ENCODE results near the gene SHROOM4.

DNA sequence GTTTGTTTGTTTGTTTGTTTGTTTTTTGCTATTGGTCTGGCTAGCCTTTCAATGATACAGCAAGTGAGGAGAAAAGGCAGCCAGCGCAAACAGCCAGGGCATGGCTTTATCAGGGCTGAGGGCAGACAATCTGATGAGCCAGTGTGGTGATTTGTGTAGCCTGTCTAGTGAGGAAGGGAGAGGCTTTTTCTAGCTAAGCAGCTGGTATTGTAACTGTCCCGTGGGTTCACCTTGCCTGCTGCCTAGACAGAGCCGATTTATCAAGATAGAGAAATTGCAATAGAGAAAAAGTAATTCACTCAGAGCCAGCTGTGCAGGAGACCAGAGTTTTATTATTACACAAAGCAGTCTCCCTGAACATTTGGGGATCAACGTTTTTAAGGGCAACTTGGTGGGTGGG, 28.2 kb upstream of the SHROOM4 start:
- TF ChIP-seq, protein P1, sequence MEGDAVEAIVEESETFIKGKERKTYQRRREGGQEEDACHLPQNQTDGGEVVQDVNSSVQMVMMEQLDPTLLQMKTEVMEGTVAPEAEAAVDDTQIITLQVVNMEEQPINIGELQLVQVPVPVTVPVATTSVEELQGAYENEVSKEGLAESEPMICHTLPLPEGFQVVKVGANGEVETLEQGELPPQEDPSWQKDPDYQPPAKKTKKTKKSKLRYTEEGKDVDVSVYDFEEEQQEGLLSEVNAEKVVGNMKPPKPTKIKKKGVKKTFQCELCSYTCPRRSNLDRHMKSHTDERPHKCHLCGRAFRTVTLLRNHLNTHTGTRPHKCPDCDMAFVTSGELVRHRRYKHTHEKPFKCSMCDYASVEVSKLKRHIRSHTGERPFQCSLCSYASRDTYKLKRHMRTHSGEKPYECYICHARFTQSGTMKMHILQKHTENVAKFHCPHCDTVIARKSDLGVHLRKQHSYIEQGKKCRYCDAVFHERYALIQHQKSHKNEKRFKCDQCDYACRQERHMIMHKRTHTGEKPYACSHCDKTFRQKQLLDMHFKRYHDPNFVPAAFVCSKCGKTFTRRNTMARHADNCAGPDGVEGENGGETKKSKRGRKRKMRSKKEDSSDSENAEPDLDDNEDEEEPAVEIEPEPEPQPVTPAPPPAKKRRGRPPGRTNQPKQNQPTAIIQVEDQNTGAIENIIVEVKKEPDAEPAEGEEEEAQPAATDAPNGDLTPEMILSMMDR (IDR thresholded peaks at IDR 0.05), result no peak
- TF ChIP-seq, protein P2, sequence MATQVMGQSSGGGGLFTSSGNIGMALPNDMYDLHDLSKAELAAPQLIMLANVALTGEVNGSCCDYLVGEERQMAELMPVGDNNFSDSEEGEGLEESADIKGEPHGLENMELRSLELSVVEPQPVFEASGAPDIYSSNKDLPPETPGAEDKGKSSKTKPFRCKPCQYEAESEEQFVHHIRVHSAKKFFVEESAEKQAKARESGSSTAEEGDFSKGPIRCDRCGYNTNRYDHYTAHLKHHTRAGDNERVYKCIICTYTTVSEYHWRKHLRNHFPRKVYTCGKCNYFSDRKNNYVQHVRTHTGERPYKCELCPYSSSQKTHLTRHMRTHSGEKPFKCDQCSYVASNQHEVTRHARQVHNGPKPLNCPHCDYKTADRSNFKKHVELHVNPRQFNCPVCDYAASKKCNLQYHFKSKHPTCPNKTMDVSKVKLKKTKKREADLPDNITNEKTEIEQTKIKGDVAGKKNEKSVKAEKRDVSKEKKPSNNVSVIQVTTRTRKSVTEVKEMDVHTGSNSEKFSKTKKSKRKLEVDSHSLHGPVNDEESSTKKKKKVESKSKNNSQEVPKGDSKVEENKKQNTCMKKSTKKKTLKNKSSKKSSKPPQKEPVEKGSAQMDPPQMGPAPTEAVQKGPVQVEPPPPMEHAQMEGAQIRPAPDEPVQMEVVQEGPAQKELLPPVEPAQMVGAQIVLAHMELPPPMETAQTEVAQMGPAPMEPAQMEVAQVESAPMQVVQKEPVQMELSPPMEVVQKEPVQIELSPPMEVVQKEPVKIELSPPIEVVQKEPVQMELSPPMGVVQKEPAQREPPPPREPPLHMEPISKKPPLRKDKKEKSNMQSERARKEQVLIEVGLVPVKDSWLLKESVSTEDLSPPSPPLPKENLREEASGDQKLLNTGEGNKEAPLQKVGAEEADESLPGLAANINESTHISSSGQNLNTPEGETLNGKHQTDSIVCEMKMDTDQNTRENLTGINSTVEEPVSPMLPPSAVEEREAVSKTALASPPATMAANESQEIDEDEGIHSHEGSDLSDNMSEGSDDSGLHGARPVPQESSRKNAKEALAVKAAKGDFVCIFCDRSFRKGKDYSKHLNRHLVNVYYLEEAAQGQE (IDR thresholded peaks at IDR 0.05; ENCODE audit: insufficient read depth in 1 of 2, low read depth in 2 of 2, low read length in 1 of 2), result no peak

All from Panc1 (cell line).